Mesenteric fat pad (tissue), 1 donor: ENCODE measurements around the gene CDSN. TPM values are rescaled to one million over a fixed set of nuclear protein-coding genes. Genes with fewer than 3 reads are reported as not detected.
"Not testable (repeated sequence)": the region's sequence is repeated elsewhere in the genome, so short reads cannot be mapped to it uniquely, and the experiment has no call there.

Experiments used
- DNase-seq: peaks from one replicate; pipeline ENCODE4 v3.0.0-alpha.2; 2020; ENCODE audit warnings: low spot score
- total RNA-seq: library from RNA; stranded (reverse); fragmentation: NEBNext Ultra II Directional; extraction: Animal tissue kit (Norgen Biotek cat#: 25700); gene quantifications from one replicate; pipeline ENCODE4 v1.2.1, GENCODE V29; 2021
- donor health status: DM: yes; HTN: yes; CAD: no.

Gene CDSN
- total RNA-seq, 1 donor from 2014 or later = not detected

GRCh38 chr6:31090275-31090972, 29.8 kb downstream of the CDSN start:
- no peak for DNase-seq

- DNase-seq = no peak
These were observed 32.7 kb downstream of the CDSN start for GRCh38 chr6:31087494-31088089.

GRCh38 chr6:31086788-31087440, 33.3 kb downstream of the CDSN start:
- no peak for DNase-seq

- DNase-seq = no peak
These were observed 36.4 kb downstream of the CDSN start for GRCh38 chr6:31083742-31084354.

- DNase-seq = no peak
These were observed 38.4 kb downstream of the CDSN start for GRCh38 chr6:31081872-31082271.

- DNase-seq = no peak
These were observed 40.5 kb downstream of the CDSN start for GRCh38 chr6:31079656-31080261.

GRCh38 chr6:31076611-31077010, 43.6 kb downstream of the CDSN start:
- no peak for DNase-seq

GRCh38 chr6:31075528-31075927, 44.7 kb downstream of the CDSN start:
- DNase-seq = no peak

- no peak for DNase-seq
These were observed 45.8 kb downstream of the CDSN start for GRCh38 chr6:31074401-31074800.

GRCh38 chr6:31070711-31071197, 49.5 kb downstream of the CDSN start:
- DNase-seq = no peak

- no peak for DNase-seq
These were observed 51.4 kb downstream of the CDSN start for GRCh38 chr6:31068669-31069340.

GRCh38 chr6:31067891-31068668, 52.2 kb downstream of the CDSN start:
- not testable (repeated sequence) for DNase-seq

GRCh38 chr6:31067028-31067427, 53.2 kb downstream of the CDSN start:
- DNase-seq = not testable (repeated sequence)

- no peak for DNase-seq
These were observed 54.7 kb downstream of the CDSN start for GRCh38 chr6:31065556-31065955.

Other genes starting within 250 kb of the CDSN start
- 82.1 TPM for gene DDR1, start 235.9 kb downstream of the CDSN start, total RNA-seq
- gene GTF2H4, start 212.2 kb downstream of the CDSN start, total RNA-seq = 44.4 TPM
- 23.5 TPM for gene VARS2, start 206.2 kb downstream of the CDSN start, total RNA-seq
- not detected for gene SFTA2, start 188.3 kb downstream of the CDSN start, total RNA-seq
- gene MUCL3, start 179.5 kb downstream of the CDSN start, total RNA-seq = not detected
- not detected for gene MUC21, start 136.7 kb downstream of the CDSN start, total RNA-seq
- not detected for gene MUC22, start 110.0 kb downstream of the CDSN start, total RNA-seq
- gene C6orf15, start 7.9 kb downstream of the CDSN start, total RNA-seq = not detected
- 0.45 TPM for gene PSORS1C1, start 5.6 kb downstream of the CDSN start, total RNA-seq
- not detected for gene PSORS1C2, start 18.6 kb upstream of the CDSN start, total RNA-seq
- 8.4 TPM for gene CCHCR1, start 37.4 kb upstream of the CDSN start, total RNA-seq
- 2.1 TPM for gene TCF19, start 38.1 kb upstream of the CDSN start, total RNA-seq
- 0.93 TPM for gene POU5F1, start 50.2 kb upstream of the CDSN start, total RNA-seq
- gene HLA-C, start 151.6 kb upstream of the CDSN start, total RNA-seq = 425 TPM
- gene HLA-B, start 236.7 kb upstream of the CDSN start, total RNA-seq = 914 TPM